Vagina (tissue), 2 donors: ENCODE measurements around the gene KATNIP.

Experiments used
- POLR2A ChIP-seq, 2 donors: fragments of 450-650 bp; IDR thresholded peaks; one replicate each; pipeline ENCODE4 v1.6.1; 2017; ENCODE audit warnings: antibody characterized with exemption in 2 of 2, mild to moderate bottlenecking in 2 of 2, moderate library complexity in 2 of 2
- POLR2AphosphoS5 ChIP-seq, 2 donors: sonication (generic); formaldehyde crosslinking; IDR thresholded peaks; one replicate each; pipeline ENCODE4 v1.9.0; 2017; ENCODE audit warnings: antibody characterized with exemption in 2 of 2, mild to moderate bottlenecking in 2 of 2, low read depth in 1 of 2; ENCODE audit not compliant: insufficient read depth in 1 of 2
- TF ChIP-seq, protein P1 (sequence below), 3 experiments: fragments of 450-650 bp in 2 of 3; fragments of 200-600 bp in 1 of 3; sonication (generic) in 1 of 3; IDR thresholded peaks; one replicate each; pipeline ENCODE4 v1.5.1; 2017 to 2019; ENCODE audit warnings: antibody characterized with exemption in 3 of 3, mild to moderate bottlenecking in 2 of 3, moderate library complexity in 2 of 3

DNA sequence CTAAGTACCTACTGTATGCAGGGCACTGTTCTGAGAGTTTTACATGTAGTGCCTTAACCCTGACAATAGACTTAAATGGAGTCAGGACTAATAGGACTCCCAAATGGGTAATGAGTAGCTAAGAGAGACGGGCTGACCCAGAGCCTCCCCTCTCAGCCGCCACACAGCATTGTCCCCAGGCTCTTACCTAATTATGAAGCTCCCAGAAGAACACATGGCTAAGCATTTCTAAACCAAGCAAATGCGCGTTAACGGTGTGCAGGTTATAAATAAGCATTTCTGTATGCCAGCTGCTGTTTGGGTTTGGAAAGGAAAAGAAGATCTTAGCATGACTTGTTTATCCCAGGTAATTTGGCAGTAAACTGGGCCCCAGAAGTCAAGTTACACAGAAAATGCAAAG is 14.3 kb downstream of the KATNIP start:
- TF ChIP-seq, protein P1, sequence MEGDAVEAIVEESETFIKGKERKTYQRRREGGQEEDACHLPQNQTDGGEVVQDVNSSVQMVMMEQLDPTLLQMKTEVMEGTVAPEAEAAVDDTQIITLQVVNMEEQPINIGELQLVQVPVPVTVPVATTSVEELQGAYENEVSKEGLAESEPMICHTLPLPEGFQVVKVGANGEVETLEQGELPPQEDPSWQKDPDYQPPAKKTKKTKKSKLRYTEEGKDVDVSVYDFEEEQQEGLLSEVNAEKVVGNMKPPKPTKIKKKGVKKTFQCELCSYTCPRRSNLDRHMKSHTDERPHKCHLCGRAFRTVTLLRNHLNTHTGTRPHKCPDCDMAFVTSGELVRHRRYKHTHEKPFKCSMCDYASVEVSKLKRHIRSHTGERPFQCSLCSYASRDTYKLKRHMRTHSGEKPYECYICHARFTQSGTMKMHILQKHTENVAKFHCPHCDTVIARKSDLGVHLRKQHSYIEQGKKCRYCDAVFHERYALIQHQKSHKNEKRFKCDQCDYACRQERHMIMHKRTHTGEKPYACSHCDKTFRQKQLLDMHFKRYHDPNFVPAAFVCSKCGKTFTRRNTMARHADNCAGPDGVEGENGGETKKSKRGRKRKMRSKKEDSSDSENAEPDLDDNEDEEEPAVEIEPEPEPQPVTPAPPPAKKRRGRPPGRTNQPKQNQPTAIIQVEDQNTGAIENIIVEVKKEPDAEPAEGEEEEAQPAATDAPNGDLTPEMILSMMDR (IDR thresholded peaks at IDR 0.05) = no peak
- TF ChIP-seq POLR2A (IDR thresholded peaks at IDR 0.05) = no peak
- TF ChIP-seq POLR2AphosphoS5 (IDR thresholded peaks at IDR 0.05; ENCODE audit: insufficient read depth in 1 of 2, low read depth in 1 of 2) = no peak
